AG04450 (cell line): ENCODE measurements around the gene PTCHD1. TPM values are rescaled to one million over a fixed set of nuclear protein-coding genes. Genes with fewer than 3 reads are reported as not detected.

ENCODE experiments used
- CTCF ChIA-PET: fragments of 300-600, 350-600 bp; formaldehyde crosslinking; extraction: SDS; loops from one replicate; lab custom pipeline; 2022; ENCODE audit warnings: antibody characterized with exemption, inconsistent platforms; lab: Charles Lee
- POLR2A ChIA-PET: fragments of 350-600 bp; formaldehyde crosslinking; extraction: SDS; loops from one replicate; lab custom pipeline; 2021; ENCODE audit warnings: antibody characterized with exemption, inconsistent platforms; lab: Yijun Ruan, JAX
- DNase-seq: peaks from one replicate; pipeline ENCODE4 v3.0.0-alpha.2; 2011; ENCODE audit warnings: low read depth, low spot score
- H3K27ac ChIP-seq: one replicate; pipeline ENCODE4 v1.5.1; 2012; ENCODE audit warnings: low read depth, low read length, control low read depth
- H3K27me3 ChIP-seq: one replicate; pipeline ENCODE4 v1.6.0; 2012; ENCODE audit warnings: low read length; ENCODE audit not compliant: control insufficient read depth, insufficient read depth
- H3K4me3 ChIP-seq: 2 replicates; pipeline ENCODE4 v1.5.1; 2011; ENCODE audit warnings: mild to moderate bottlenecking, low read depth, low read length, control low read depth
- H3K9me3 ChIP-seq: 2 replicates; pipeline ENCODE4 v1.5.1; 2012; ENCODE audit warnings: low read length; ENCODE audit not compliant: control insufficient read depth, insufficient read depth
- polyA plus RNA-seq: library from polyadenylated mRNA; depleted of rRNA; stranded (reverse); fragments of >200 nt; gene quantifications from 2 replicates; pipeline ENCODE4 v1.2.3, GENCODE V29; 2011
- TF ChIP-seq, protein P1 (sequence below): IDR thresholded peaks from 2 replicates; pipeline ENCODE4 v1.5.1; 2011; ENCODE audit warnings: low read depth, low read length, control low read depth, inconsistent platforms

The PTCHD1 gene
- polyA plus RNA-seq, 1 experiment = not detected

DNA sequence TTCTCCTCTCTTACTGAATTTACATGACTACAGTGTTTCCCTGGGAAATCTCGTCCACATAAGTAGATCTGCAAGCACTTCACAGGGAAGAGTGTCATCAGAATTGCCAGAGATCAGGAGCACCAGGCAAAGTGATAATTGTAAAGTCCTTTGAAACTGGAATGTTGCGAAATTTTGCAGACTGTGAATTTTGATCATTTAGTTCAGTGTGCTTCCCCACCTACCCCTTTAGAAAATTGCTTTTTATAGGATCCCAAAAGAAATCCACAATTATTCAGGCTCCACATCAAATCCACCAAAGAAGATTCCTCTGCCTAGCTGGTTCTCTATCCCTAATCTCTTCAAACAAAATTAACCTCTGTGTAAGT is 10.2 kb downstream of the PTCHD1 start:
- TF ChIP-seq, protein P1, sequence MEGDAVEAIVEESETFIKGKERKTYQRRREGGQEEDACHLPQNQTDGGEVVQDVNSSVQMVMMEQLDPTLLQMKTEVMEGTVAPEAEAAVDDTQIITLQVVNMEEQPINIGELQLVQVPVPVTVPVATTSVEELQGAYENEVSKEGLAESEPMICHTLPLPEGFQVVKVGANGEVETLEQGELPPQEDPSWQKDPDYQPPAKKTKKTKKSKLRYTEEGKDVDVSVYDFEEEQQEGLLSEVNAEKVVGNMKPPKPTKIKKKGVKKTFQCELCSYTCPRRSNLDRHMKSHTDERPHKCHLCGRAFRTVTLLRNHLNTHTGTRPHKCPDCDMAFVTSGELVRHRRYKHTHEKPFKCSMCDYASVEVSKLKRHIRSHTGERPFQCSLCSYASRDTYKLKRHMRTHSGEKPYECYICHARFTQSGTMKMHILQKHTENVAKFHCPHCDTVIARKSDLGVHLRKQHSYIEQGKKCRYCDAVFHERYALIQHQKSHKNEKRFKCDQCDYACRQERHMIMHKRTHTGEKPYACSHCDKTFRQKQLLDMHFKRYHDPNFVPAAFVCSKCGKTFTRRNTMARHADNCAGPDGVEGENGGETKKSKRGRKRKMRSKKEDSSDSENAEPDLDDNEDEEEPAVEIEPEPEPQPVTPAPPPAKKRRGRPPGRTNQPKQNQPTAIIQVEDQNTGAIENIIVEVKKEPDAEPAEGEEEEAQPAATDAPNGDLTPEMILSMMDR = no peak
- ChIA-PET POLR2A (no interaction called here), CTCF (no interaction called here)
- Histone ChIP-seq H3K27me3 (no peaks in the 10 kb centered on the region), H3K9me3 (no peaks in the 10 kb centered on the region), H3K27ac (no peak overlapping the region), H3K4me3 (no peak overlapping the region)
- DNase-seq = no peak

DNA sequence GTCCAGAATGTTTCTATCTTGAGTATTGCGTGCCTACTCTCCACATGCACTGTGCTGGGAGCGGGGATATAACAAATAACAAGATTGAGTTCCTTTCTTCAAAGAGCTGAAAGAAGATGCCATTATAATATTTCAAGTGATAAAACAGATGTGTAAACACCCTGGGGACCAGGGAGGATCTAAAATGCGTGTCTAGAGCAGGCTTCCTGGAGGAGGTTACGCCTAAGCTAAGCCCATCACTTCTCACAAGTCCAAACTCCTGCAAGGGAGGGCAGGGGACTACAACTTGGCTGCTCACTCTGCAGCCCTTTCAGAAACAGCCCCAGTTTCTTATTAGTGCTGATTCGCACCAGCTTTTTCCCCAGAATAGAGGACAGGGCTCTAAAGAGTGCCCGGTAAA is 21.5 kb downstream of the PTCHD1 start:
- TF ChIP-seq, protein P1 = no peak
- no peak for DNase-seq
- Histone ChIP-seq H3K27ac (no peak overlapping the region), H3K9me3 (no peaks in the 10 kb centered on the region), H3K4me3 (no peak overlapping the region), H3K27me3 (no peaks in the 10 kb centered on the region)
- CTCF ChIA-PET = no interaction called here
- POLR2A ChIA-PET = no interaction called here

DNA sequence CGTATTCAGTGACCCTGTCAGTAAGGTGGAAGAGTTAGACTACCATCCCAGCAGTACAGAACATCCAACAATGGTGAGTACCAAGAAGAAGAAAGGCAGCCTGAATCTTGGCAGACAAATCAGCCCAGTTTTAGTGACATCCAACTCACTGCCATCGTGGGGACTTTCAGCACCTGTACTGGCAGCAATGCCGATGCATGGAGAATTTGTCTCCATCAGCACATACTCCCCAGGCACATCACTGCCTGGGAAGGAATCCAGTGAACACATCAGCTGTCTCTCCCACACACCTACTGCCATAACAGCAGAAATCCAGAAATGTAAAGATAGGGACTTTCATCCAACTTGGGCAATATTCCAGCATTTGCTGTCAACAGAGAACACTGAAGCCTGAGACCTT is 29.8 kb downstream of the PTCHD1 start:
- no peak for DNase-seq
- CTCF ChIA-PET = no interaction called here
- Histone ChIP-seq H3K4me3 (no peak overlapping the region), H3K9me3 (no peaks in the 10 kb centered on the region), H3K27ac (no peak overlapping the region), H3K27me3 (no peaks in the 10 kb centered on the region)
- POLR2A ChIA-PET = no interaction called here
- TF ChIP-seq, protein P1 = no peak

DNA sequence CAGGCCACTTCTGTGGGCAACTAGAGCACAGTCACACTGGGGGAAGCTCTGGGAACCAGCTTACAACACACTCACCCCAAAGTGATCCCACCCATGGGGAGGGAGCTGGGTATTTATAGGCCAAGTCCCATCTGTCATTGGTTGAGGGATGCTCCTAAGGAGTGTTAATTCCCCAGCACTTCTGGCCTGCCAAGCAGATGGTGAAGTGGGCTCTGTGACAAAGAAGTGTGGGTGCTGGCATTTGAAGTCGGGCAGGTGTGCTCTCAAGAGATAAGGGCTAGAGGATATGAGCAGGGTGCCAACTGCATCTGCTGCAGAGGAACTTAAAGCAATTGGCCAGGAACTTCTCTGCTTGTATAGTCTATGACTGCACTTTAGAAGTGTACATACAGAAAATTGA is 30.9 kb downstream of the PTCHD1 start:
- POLR2A ChIA-PET = no interaction called here
- Histone ChIP-seq H3K27ac (no peak overlapping the region), H3K9me3 (no peaks in the 10 kb centered on the region), H3K4me3 (no peak overlapping the region), H3K27me3 (no peaks in the 10 kb centered on the region)
- no peak for DNase-seq
- CTCF ChIA-PET = no interaction called here
- TF ChIP-seq, protein P1 = no peak

DNA sequence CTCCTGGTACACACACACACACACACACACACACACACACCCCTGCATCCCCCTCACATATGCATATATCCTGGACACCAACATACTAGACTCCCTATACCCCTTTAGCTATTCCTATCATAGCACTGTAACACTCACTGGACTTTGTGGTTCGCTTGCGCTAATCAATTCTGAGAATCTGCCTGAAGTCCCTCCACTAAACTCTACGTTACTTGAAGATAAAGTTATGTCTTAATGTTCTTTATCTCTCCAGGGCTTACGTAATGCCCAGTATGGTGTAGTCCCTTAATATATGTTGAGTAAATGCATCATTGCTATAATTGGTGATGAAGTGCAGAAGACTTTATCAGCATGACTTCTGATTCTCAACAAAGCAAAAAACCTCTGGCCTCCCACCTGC is 32.3 kb downstream of the PTCHD1 start:
- H3K27ac ChIP-seq = no peak overlapping the region
- ChIA-PET POLR2A (no interaction called here), CTCF (no interaction called here)
- no peak for DNase-seq
- H3K9me3 ChIP-seq = no peaks in the 10 kb centered on the region
- TF ChIP-seq, protein P1 = no peak
- no peak overlapping the region for H3K4me3 ChIP-seq
- no peaks in the 10 kb centered on the region for H3K27me3 ChIP-seq
